Tibial nerve (tissue), 4 donors: ENCODE data around the gene KIR3DL3.
"Not testable (repeated sequence)": the region's sequence is repeated elsewhere in the genome, so short reads cannot be mapped to it uniquely, and the experiment has no call there.

Experiments
- CTCF ChIP-seq, 5 experiments: fragments of 200-600 bp in 3 of 5; fragments of 450-650 bp in 2 of 5; sonication (generic) in 3 of 5; IDR thresholded peaks; one replicate each; pipeline ENCODE4 v1.5.1; 2016 to 2019; ENCODE audit warnings: antibody characterized with exemption in 5 of 5, mild to moderate bottlenecking in 3 of 5, moderate library complexity in 2 of 5
- EP300 ChIP-seq, 2 donors: sonication (generic); formaldehyde crosslinking; IDR thresholded peaks; one replicate each; pipeline ENCODE4 v1.6.1; 2017; ENCODE audit warnings: antibody characterized with exemption in 2 of 2, mild to moderate bottlenecking in 1 of 2
- POLR2A ChIP-seq, 2 donors: fragments of 450-650 bp; IDR thresholded peaks; one replicate each; pipeline ENCODE4 v1.6.1; 2017; ENCODE audit warnings: antibody characterized with exemption in 2 of 2, mild to moderate bottlenecking in 2 of 2, moderate library complexity in 2 of 2

GRCh38 chr19:54697716-54698115 is 26.5 kb upstream of the KIR3DL3 start:
- not testable (repeated sequence) for TF ChIP-seq CTCF, POLR2A, EP300 (IDR thresholded peaks at IDR 0.05)
